Measurements from ENCODE around the gene LAMA2. TPM values are rescaled to one million over a fixed set of nuclear protein-coding genes. Genes with fewer than 3 reads are reported as not detected.

The LAMA2 gene
- total RNA-seq, 3 donors from 2014 or later (not counting 1 experiment from before 2014, with no cell fraction given): 2.1 to 5.3 (median 3.6) TPM

DNA sequence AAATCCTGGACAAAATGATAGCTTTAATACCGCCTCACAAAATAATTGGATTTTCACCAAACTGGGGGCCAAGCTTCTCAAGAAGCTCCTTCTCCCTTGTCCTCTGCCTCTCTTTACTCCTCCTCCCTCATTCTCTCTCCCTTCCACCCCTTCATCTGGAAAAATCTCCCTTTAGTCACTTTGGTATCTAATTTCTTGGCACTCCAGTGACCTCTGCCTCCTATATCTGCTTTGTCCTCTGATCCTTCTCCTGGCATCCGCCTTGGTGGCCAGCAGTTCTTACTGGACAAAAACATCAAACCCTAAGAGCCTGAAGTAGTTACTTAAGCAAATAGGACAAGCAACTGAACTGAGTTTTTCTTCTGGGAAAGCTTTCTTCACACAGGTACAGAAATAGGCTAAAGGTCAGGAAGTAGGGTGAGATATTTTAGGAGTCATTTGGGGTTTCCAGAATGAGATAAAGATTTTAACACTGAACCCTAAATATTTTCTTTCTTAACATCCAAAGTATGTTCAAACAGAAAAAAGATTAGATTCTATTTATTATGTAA lies 606.4 kb downstream of the LAMA2 start:
- Histone ChIP-seq H3K27me3 (ENCODE audit: control insufficient read depth, insufficient read depth, low read length) (no peaks in the 10 kb centered on the region), H3K4me1 (ENCODE audit: control insufficient read depth, insufficient read depth, low read length) (peaks cover 10% of the 10 kb centered on the region), H3K36me3 (ENCODE audit: control insufficient read depth, insufficient read depth, low read length) (no peaks in the 10 kb centered on the region), H3K4me3 (ENCODE audit: low read length) (no peak overlapping the region), H3K27ac (ENCODE audit: low read length) (no peak overlapping the region), H3K9me3 (ENCODE audit: control insufficient read depth, insufficient read depth, low read length) (no peaks in the 10 kb centered on the region)
- no peaks in the 10 kb centered on the region for H3K27me3 Mint-ChIP-seq (ENCODE audit: low read depth in 2 of 2)
- DNase-seq: no peak
- H3K36me3 Mint-ChIP-seq: no peaks in the 10 kb centered on the region
- H3K27ac Mint-ChIP-seq: peak overlapping the region; percentile 99
- intact Hi-C loops (cut with micrococcal nuclease): no loop called here
- no peaks in the 10 kb centered on the region for H3K9me3 Mint-ChIP-seq
- peaks cover 27% of the 10 kb centered on the region in 2 donors for H3K4me1 Mint-ChIP-seq
- ATAC-seq: no peak
- TF ChIP-seq, protein P1, sequence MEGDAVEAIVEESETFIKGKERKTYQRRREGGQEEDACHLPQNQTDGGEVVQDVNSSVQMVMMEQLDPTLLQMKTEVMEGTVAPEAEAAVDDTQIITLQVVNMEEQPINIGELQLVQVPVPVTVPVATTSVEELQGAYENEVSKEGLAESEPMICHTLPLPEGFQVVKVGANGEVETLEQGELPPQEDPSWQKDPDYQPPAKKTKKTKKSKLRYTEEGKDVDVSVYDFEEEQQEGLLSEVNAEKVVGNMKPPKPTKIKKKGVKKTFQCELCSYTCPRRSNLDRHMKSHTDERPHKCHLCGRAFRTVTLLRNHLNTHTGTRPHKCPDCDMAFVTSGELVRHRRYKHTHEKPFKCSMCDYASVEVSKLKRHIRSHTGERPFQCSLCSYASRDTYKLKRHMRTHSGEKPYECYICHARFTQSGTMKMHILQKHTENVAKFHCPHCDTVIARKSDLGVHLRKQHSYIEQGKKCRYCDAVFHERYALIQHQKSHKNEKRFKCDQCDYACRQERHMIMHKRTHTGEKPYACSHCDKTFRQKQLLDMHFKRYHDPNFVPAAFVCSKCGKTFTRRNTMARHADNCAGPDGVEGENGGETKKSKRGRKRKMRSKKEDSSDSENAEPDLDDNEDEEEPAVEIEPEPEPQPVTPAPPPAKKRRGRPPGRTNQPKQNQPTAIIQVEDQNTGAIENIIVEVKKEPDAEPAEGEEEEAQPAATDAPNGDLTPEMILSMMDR (IDR thresholded peaks at IDR 0.05): no peak
- 98% methylated on average over 2 of the region's 2 CpGs for WGBS (ENCODE audit: insufficient coverage)
- H3K4me3 Mint-ChIP-seq: no peak overlapping the region

DNA sequence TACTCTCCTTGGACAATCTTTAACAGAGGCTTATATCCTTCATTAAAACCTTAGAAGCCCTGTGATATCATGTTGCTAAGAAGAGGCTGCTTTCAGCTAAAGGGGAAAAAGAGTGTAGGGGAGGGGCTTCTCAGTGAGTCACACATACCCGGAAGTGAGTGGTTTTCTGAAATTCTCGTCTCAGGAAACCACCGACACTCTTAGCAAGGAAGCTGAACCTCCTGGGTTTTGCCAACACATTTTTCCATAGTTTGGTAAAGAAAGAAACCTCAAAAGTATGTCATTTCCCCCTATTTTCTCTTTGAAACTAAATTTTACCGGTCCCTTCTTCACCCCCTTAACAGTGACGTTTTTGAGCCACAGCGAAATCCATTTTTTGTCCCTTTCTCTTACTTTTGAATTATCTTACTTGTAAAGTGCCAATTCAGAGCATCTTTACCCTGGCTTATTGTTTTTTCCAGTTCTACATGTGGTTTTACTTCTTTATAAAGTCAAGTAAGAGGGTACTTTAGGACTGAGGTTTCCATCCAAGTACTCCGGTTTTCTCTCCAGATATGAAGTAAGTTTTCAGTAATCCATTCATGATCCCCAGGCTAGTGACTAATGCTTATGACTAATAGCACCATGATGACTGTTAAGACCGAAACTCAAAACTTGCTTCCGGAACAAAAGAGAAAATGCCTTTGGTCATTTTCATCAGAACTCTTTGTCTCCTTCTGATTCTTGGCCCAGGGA lies 607.8 kb downstream of the LAMA2 start:
- no peaks in the 10 kb centered on the region for H3K27me3 Mint-ChIP-seq (ENCODE audit: low read depth in 2 of 2)
- intact Hi-C loops (cut with micrococcal nuclease): loop anchor here (2.0 to 10.0 kb wide), 3 partner anchors 194 to 532 kb away; no protein-coding TSS in a partner anchor
- peak; percentile 89 to 95 (median 94) for ATAC-seq
- DNase-seq: peak; percentile 46 to 91
- peak overlapping the region; percentile 99 for H3K27ac Mint-ChIP-seq
- Histone ChIP-seq H3K4me3 (ENCODE audit: low read length) (peak overlapping the region; percentile 46), H3K36me3 (ENCODE audit: control insufficient read depth, insufficient read depth, low read length) (no peaks in the 10 kb centered on the region), H3K4me1 (ENCODE audit: control insufficient read depth, insufficient read depth, low read length) (peaks cover 10% of the 10 kb centered on the region), H3K27ac (ENCODE audit: low read length) (peak overlapping the region; percentile 98), H3K9me3 (ENCODE audit: control insufficient read depth, insufficient read depth, low read length) (no peaks in the 10 kb centered on the region), H3K27me3 (ENCODE audit: control insufficient read depth, insufficient read depth, low read length) (no peaks in the 10 kb centered on the region)
- WGBS (ENCODE audit: insufficient coverage): 8% methylated on average over 9 of the region's 9 CpGs
- H3K4me1 Mint-ChIP-seq: peaks cover 27% of the 10 kb centered on the region in 2 donors
- no peaks in the 10 kb centered on the region for H3K36me3 Mint-ChIP-seq
- TF ChIP-seq, protein P1 (IDR thresholded peaks at IDR 0.05): no peak
- H3K4me3 Mint-ChIP-seq: peak overlapping the region; percentile 90
- H3K9me3 Mint-ChIP-seq: no peaks in the 10 kb centered on the region

DNA sequence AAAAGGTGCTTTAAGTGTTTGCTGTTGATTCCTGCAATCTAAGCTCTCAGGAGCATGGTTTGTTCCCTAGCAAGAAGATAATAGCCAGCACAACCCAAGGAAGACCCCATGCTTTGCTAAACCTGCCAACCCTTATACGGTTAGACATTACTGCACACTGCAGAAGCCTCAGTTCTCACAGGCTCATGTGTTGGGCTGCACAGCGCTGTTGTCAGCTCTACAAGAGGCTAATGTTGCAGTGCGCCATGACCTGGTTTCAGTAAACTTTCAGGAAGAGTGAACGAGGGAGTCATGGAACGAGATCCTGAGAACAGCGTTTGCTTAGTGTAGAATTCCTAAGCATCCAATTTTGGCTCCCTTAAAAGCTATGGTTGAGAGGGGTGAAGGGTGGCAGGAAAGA lies 608.5 kb downstream of the LAMA2 start:
- Mint-ChIP-seq H3K27me3 (ENCODE audit: low read depth in 2 of 2) (no peaks in the 10 kb centered on the region), H3K9me3 (no peaks in the 10 kb centered on the region), H3K27ac (peak overlapping the region; percentile 99), H3K4me3 (peak overlapping the region; percentile 90), H3K4me1 (peaks cover 27% of the 10 kb centered on the region in 2 donors), H3K36me3 (no peaks in the 10 kb centered on the region)
- no peaks in the 10 kb centered on the region for H3K36me3 ChIP-seq (ENCODE audit: control insufficient read depth, insufficient read depth, low read length)
- peaks cover 10% of the 10 kb centered on the region for H3K4me1 ChIP-seq (ENCODE audit: control insufficient read depth, insufficient read depth, low read length)
- peak in 1 of 3 donors; percentile 7 for ATAC-seq
- DNase-seq: peak in 1 of 2 donors; percentile 21
- no peaks in the 10 kb centered on the region for H3K9me3 ChIP-seq (ENCODE audit: control insufficient read depth, insufficient read depth, low read length)
- H3K27me3 ChIP-seq (ENCODE audit: control insufficient read depth, insufficient read depth, low read length): no peaks in the 10 kb centered on the region
- TF ChIP-seq, protein P1 (IDR thresholded peaks at IDR 0.05): no peak
- H3K27ac ChIP-seq (ENCODE audit: low read length): peak overlapping the region; percentile 98
- intact Hi-C loops (cut with micrococcal nuclease): loop anchor here (2.0 to 10.0 kb wide), 3 partner anchors 193 to 531 kb away; no protein-coding TSS in a partner anchor
- H3K4me3 ChIP-seq (ENCODE audit: low read length): no peak overlapping the region
- 90% methylated on average over 6 of the region's 6 CpGs for WGBS (ENCODE audit: insufficient coverage)
